HepG2 (cell line): ENCODE results near the gene GBA2. TPM values are rescaled to one million over a fixed set of nuclear protein-coding genes. Genes with fewer than 3 reads are reported as not detected.

Source experiments
- ATAC-seq: fragments of 200-7000 bp; cut with Tn5 transposase; 3 replicates; pipeline ENCODE4 v1.9.1; 2020; ENCODE audit warnings: mild to moderate bottlenecking, moderate library complexity
- BruUV-seq: library from RNA; stranded (reverse); fragments of 400-500 nt; replicated peaks from 2 replicates; lab custom pipeline; 2021; lab: Mats Ljungman, UMichigan
- CTCF ChIA-PET: fragments of 300-600 bp; formaldehyde crosslinking; extraction: SDS; loops from one replicate; lab custom pipeline; 2021; ENCODE audit warnings: low total read pairs, inconsistent platforms, low intra/inter-chr PET ratio; lab: Yijun Ruan, JAX
- POLR2A ChIA-PET: fragments of 350-600 bp; sonication (Branson Sonifier 250); formaldehyde crosslinking; loops from one replicate; lab custom pipeline; 2020; ENCODE audit warnings: antibody characterized with exemption, inconsistent platforms; lab: Yijun Ruan, JAX
- DNase-seq: peaks from one replicate; pipeline ENCODE4 v3.0.0-alpha.2; 2015; ENCODE audit warnings: low spot score
- FAIRE-seq: peaks from 3 replicates; lab custom pipeline; 2011; peaks lifted over from hg19 to GRCh38; lab: Jason Lieb, UNC
- H2AFZ ChIP-seq: one replicate; pipeline ENCODE4 v1.6.1; 2011; ENCODE audit warnings: low read length, inconsistent platforms
- H3K27ac ChIP-seq: fragments of 300-600 bp; 3 replicates; pipeline ENCODE4 v1.8.0; 2011; ENCODE audit warnings: mixed run types, mild to moderate bottlenecking, mixed read lengths, low read length, inconsistent platforms; ENCODE audit not compliant: insufficient read depth; ENCODE audit errors: extremely low read length
- H3K27me3 ChIP-seq, 2 experiments: fragments of 200-600 bp in 1 of 2; 2 replicates in 1 of 2; 3 replicates in 1 of 2; pipeline versions ENCODE4 v1.6.0 to v1.8.0; 2011; ENCODE audit warnings: low read length in 2 of 2, mild to moderate bottlenecking in 2 of 2, moderate library complexity in 2 of 2, inconsistent platforms in 1 of 2; ENCODE audit not compliant: insufficient read depth in 2 of 2, control insufficient read depth in 1 of 2
- H3K36me3 ChIP-seq, 2 experiments: fragments of 200-600 bp in 1 of 2; replicated peaks in 1 of 2; 2 replicates in 1 of 2; 3 replicates in 1 of 2; pipeline versions ENCODE4 v1.5.1 to v1.8.0; 2011; ENCODE audit warnings: low read length in 2 of 2, inconsistent platforms in 1 of 2; ENCODE audit not compliant: insufficient read depth in 2 of 2, control insufficient read depth in 1 of 2
- H3K4me1 ChIP-seq: 2 replicates; pipeline ENCODE4 v1.5.1; 2012; ENCODE audit warnings: low read length, inconsistent platforms; ENCODE audit not compliant: insufficient read depth
- H3K4me2 ChIP-seq: 2 replicates; pipeline ENCODE4 v1.6.0; 2011; ENCODE audit warnings: low read depth, low read length, inconsistent platforms
- H3K4me3 ChIP-seq, 3 experiments: fragments of 200-600 bp in 1 of 3; sonication (generic), shearing (Covaris generic) in 1 of 3; replicated peaks in 1 of 3; 2 replicates each; pipeline ENCODE4 v1.5.1; 2011 to 2016; ENCODE audit warnings: low read length in 3 of 3, inconsistent platforms in 2 of 3, low read depth in 2 of 3, mild to moderate bottlenecking in 2 of 3, control low read depth in 1 of 3, mixed read lengths in 1 of 3; ENCODE audit not compliant: insufficient read depth in 1 of 3
- H3K79me2 ChIP-seq: one replicate; pipeline ENCODE4 v1.6.1; 2011; ENCODE audit warnings: low read length, inconsistent platforms; ENCODE audit not compliant: insufficient read depth
- H3K9ac ChIP-seq: 2 replicates; pipeline ENCODE4 v1.6.0; 2011; ENCODE audit warnings: mild to moderate bottlenecking, low read depth, low read length, inconsistent platforms; ENCODE audit not compliant: insufficient read depth
- H3K9me3 ChIP-seq: 2 replicates; pipeline ENCODE4 v1.5.1; 2012; ENCODE audit warnings: mild to moderate bottlenecking, low read length
- H4K20me1 ChIP-seq: 2 replicates; pipeline ENCODE4 v1.6.0; 2011; ENCODE audit warnings: inconsistent platforms, mild to moderate bottlenecking, low read length, moderate library complexity; ENCODE audit not compliant: insufficient read depth
- ADNP ChIP-seq: sonication (generic); formaldehyde crosslinking; IDR thresholded peaks from 2 replicates; pipeline ENCODE4 v1.4.0; 2020; ENCODE audit warnings: missing genetic modification reagents
- ARNT2 ChIP-seq: sonication (generic); formaldehyde crosslinking; IDR thresholded peaks from 2 replicates; pipeline ENCODE4 v1.8.0; 2022; ENCODE audit warnings: mild to moderate bottlenecking, low read depth, missing genetic modification reagents, moderate library complexity
- GABPB1 ChIP-seq: IDR thresholded peaks from 2 replicates; pipeline ENCODE4 v1.6.1; 2016; ENCODE audit warnings: mild to moderate bottlenecking, missing genetic modification reagents, moderate library complexity, missing compliant biosample characterization
- MTF2 ChIP-seq: sonication (generic); formaldehyde crosslinking; IDR thresholded peaks from 2 replicates; pipeline ENCODE4 v1.5.0; 2020; ENCODE audit warnings: missing genetic modification reagents, borderline replicate concordance
- RARA ChIP-seq: IDR thresholded peaks from 2 replicates; pipeline ENCODE4 v1.6.1; 2016; ENCODE audit warnings: missing genetic modification reagents, missing compliant biosample characterization
- SOX5 ChIP-seq: IDR thresholded peaks from 2 replicates; pipeline ENCODE4 v1.6.1; 2016; ENCODE audit warnings: borderline replicate concordance
- ZNF124 ChIP-seq: sonication (generic); formaldehyde crosslinking; IDR thresholded peaks from 2 replicates; pipeline ENCODE4 v1.4.0; 2020; ENCODE audit warnings: missing genetic modification reagents
- ZNF264 ChIP-seq: sonication (generic); formaldehyde crosslinking; IDR thresholded peaks from 2 replicates; pipeline ENCODE4 v1.4.0; 2020; ENCODE audit warnings: missing genetic modification reagents
- ZNF878 ChIP-seq: sonication (generic); formaldehyde crosslinking; IDR thresholded peaks from 2 replicates; pipeline ENCODE4 v1.8.1; 2023; ENCODE audit warnings: mild to moderate bottlenecking, missing genetic modification reagents, moderate library complexity
- WGBS: methylation state at CpG from one replicate; pipeline ENCODE4 v1.1.6; 2017; ENCODE audit warnings: low lambda C conversion rate; 5-methylcytosine and 5-hydroxymethylcytosine counted together
- in situ Hi-C: cut with HindIII; loops from 2 replicates; pipeline ENCODE4 v1.10.0; 2017; ENCODE audit warnings: low pct_unique_long_range_greater_than_20kb; ENCODE audit not compliant: extremely low pct_ligation_motif_present
- intact Hi-C: fragments of 100-400 bp; cut with micrococcal nuclease; formaldehyde crosslinking; loops from one replicate; pipeline ENCODE4 v1.10.0; 2022; ENCODE audit not compliant: unreplicated experiment
- polyA plus RNA-seq, 8 experiments: library from polyadenylated mRNA; depleted of rRNA in 3 of 8; stranded (reverse) in 7 of 8; unstranded in 1 of 8; fragments of >200 nt; fragmentation: Illumina TruSeq in 4 of 8; extraction: Trizol in 4 of 8; gene quantifications; 2 replicates each; pipeline versions ENCODE4 v1.2.1 to v1.2.3, GENCODE V29; 2011 to 2016; ENCODE audit warnings: low read depth in 4 of 8, missing spikeins in 1 of 8, mixed read lengths in 1 of 8; ENCODE audit not compliant: insufficient read depth in 1 of 8
- total RNA-seq, 5 experiments: library from RNA; depleted of rRNA; stranded (reverse); fragments of >200 nt; fragmentation: Illumina TruSeq; extraction: Trizol; gene quantifications; 2 replicates each; pipeline ENCODE4 v1.2.3, GENCODE V29; 2016; ENCODE audit warnings: low read depth in 1 of 5
- TF ChIP-seq, protein P1 (sequence below): sonication (generic); formaldehyde crosslinking; IDR thresholded peaks from 2 replicates; pipeline ENCODE4 v1.4.0; 2020; ENCODE audit warnings: mild to moderate bottlenecking, missing genetic modification reagents
- TF ChIP-seq, protein P2 (sequence below): sonication (generic); formaldehyde crosslinking; IDR thresholded peaks from 2 replicates; pipeline ENCODE4 v1.4.0; 2020; ENCODE audit warnings: missing genetic modification reagents
- TF ChIP-seq, protein P3 (sequence below): sonication (generic); formaldehyde crosslinking; IDR thresholded peaks from 2 replicates; pipeline ENCODE4 v1.4.0; 2020; ENCODE audit warnings: mild to moderate bottlenecking, missing genetic modification reagents

The GBA2 gene
- total and polyA plus RNA-seq, 2 of the 13 experiments (the other 11 are each of a cell fraction or from before 2014, with no cell fraction given) = 37.5 to 86.1 TPM

DNA sequence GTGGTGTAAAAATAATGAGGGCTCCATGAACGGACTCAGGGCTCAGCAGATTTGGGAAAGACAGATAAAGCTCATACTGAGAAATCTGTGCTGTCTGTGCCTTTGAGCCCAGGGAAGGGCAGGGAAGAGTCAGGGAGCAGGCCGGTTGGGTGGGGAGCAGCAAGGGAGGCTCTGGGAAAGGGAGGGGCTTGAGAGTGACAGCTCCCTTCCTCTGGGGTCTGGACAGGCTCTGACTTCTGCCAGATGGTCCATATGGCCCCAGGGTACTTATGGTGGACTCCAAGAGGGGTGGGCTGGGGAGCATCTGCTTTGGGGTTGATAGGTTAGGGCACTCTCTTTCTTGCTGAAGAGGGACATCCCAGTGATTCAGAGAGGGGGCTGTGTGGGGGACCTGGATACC, 44.4 kb upstream of the GBA2 start (continued):
- TF ChIP-seq ZNF878 (CRISPR knock-in tag) = no peak
- TF ChIP-seq ARNT2 = no peak
- TF ChIP-seq, protein P1, sequence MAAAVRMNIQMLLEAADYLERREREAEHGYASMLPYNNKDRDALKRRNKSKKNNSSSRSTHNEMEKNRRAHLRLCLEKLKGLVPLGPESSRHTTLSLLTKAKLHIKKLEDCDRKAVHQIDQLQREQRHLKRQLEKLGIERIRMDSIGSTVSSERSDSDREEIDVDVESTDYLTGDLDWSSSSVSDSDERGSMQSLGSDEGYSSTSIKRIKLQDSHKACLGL (CRISPR knock-in tag) = no peak
- no peak for TF ChIP-seq SOX5
- TF ChIP-seq ZNF264 (CRISPR knock-in tag) = no peak
- TF ChIP-seq, protein P2, sequence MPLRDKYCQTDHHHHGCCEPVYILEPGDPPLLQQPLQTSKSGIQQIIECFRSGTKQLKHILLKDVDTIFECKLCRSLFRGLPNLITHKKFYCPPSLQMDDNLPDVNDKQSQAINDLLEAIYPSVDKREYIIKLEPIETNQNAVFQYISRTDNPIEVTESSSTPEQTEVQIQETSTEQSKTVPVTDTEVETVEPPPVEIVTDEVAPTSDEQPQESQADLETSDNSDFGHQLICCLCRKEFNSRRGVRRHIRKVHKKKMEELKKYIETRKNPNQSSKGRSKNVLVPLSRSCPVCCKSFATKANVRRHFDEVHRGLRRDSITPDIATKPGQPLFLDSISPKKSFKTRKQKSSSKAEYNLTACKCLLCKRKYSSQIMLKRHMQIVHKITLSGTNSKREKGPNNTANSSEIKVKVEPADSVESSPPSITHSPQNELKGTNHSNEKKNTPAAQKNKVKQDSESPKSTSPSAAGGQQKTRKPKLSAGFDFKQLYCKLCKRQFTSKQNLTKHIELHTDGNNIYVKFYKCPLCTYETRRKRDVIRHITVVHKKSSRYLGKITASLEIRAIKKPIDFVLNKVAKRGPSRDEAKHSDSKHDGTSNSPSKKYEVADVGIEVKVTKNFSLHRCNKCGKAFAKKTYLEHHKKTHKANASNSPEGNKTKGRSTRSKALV = no peak
- TF ChIP-seq, protein P3, sequence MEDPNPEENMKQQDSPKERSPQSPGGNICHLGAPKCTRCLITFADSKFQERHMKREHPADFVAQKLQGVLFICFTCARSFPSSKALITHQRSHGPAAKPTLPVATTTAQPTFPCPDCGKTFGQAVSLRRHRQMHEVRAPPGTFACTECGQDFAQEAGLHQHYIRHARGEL (CRISPR knock-in tag) = no peak
- no peak for TF ChIP-seq RARA (CRISPR knock-in tag)
- no peak for TF ChIP-seq ZNF124 (CRISPR knock-in tag)
- TF ChIP-seq MTF2 = no peak

DNA sequence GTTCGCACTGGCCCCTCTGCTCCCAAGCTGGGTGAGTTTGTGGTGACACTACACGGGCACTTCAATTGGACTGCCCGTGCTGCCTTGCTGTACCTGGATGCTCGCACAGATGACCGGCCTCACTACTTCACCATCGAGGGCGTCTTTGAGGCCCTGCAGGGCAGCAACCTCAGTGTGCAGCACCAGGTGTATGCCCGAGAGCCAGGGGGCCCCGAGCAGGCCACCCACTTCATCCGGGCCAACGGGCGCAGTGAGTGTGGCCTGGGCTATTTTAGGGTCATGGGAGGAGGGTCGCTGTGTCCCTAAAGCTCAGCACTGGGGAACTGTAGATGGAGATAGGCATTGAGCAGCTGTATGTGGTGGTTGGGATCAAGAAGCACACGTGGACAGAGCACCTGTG, 43.8 kb upstream of the GBA2 start:
- intact Hi-C loops (no loop called here), in situ Hi-C loops (no loop called here)
- 95% methylated on average over 8 of the region's 14 CpGs for whole genome bisulfite sequencing
- Histone ChIP-seq H3K27ac (no peak overlapping the region), H3K79me2 (no peaks in the 10 kb centered on the region), H3K9me3 (no peaks in the 10 kb centered on the region), H3K4me2 (no peak overlapping the region), H3K4me3 (no peak overlapping the region), H3K4me1 (no peaks in the 10 kb centered on the region; the same call in 1 of the 2 replicates), H2AFZ (no peak overlapping the region), H3K27me3 (no peaks in the 10 kb centered on the region), H4K20me1 (no peaks in the 10 kb centered on the region), H3K9ac (no peak overlapping the region), H3K36me3 (peaks cover 1 to 6% of the 10 kb centered on the region in 2 experiments; a peak in 2 of 5 replicates)
- FAIRE-seq (no peak), ATAC-seq (no peak), DNase-seq (no peak)
- ChIA-PET CTCF (no interaction called here), POLR2A (no interaction called here)
- no TSS peak for BruUV-seq
- no peak for TF ChIP-seq ADNP
- TF ChIP-seq GABPB1 (CRISPR knock-in tag) = no peak
